K562 (cell line): ENCODE measurements around the gene CYP2A6. TPM values are rescaled to one million over a fixed set of nuclear protein-coding genes. Genes with fewer than 3 reads are reported as not detected.
"Not testable (repeated sequence)": the region's sequence is repeated elsewhere in the genome, so short reads cannot be mapped to it uniquely, and the experiment has no call there.

Source experiments
- ADNP ChIP-seq: fragments of 200-800 bp; sonication (Bioruptor generic); IDR thresholded peaks from 2 replicates; pipeline ENCODE4 v1.6.1; 2016; ENCODE audit warnings: missing genetic modification characterization, missing compliant biosample characterization
- ATF1 ChIP-seq, 2 experiments: fragments of 450-650 bp in 1 of 2; IDR thresholded peaks; 2 replicates each; pipeline ENCODE4 v1.6.1; 2016; ENCODE audit warnings: missing compliant biosample characterization in 1 of 2, missing genetic modification characterization in 1 of 2
- BRD9 ChIP-seq: fragments of 450-650 bp; IDR thresholded peaks from 2 replicates; pipeline ENCODE4 v1.6.1; 2018; ENCODE audit warnings: low read depth; ENCODE audit not compliant: partially characterized antibody
- CCNT2 ChIP-seq: IDR thresholded peaks from 2 replicates; pipeline ENCODE4 v1.6.1; 2011; ENCODE audit warnings: borderline replicate concordance, low read depth, mild to moderate bottlenecking, moderate library complexity, mixed read lengths, low read length; ENCODE audit not compliant: insufficient read length; ENCODE audit errors: extremely low read depth
- DACH1 ChIP-seq: fragments of 450-650 bp; IDR thresholded peaks from 2 replicates; pipeline ENCODE4 v1.6.1; 2018; ENCODE audit not compliant: partially characterized antibody
- ESRRA ChIP-seq: fragments of 450-650 bp; IDR thresholded peaks from 2 replicates; pipeline ENCODE4 v1.6.1; 2014; ENCODE audit warnings: low read depth, mild to moderate bottlenecking, moderate library complexity, borderline replicate concordance
- KDM1A ChIP-seq, 2 experiments: fragments of 450-650 bp; IDR thresholded peaks; 2 replicates each; pipeline ENCODE4 v1.6.1; 2016; ENCODE audit warnings: mild to moderate bottlenecking in 2 of 2
- NFE2 ChIP-seq: IDR thresholded peaks from 2 replicates; pipeline ENCODE4 v1.6.1; 2014; ENCODE audit warnings: antibody characterized with exemption, low read depth
- NFRKB ChIP-seq: fragments of 450-650 bp; IDR thresholded peaks from 2 replicates; pipeline ENCODE4 v1.6.1; 2016; ENCODE audit warnings: low read depth
- RAD21 ChIP-seq, 2 experiments: fragments of 250-450 bp in 1 of 2; fragments of 450-650 bp in 1 of 2; sonication (Bioruptor Pico) in 1 of 2; formaldehyde crosslinking in 1 of 2; IDR thresholded peaks in 1 of 2; conservative IDR thresholded peaks in 1 of 2; 2 replicates each; pipeline versions ENCODE4 v1.4.0 to v1.8.0; 2020 to 2022; ENCODE audit warnings: mild to moderate bottlenecking in 2 of 2, moderate library complexity in 1 of 2
- RREB1 ChIP-seq: fragments of 250-450 bp; sonication (Bioruptor Pico); IDR thresholded peaks from 2 replicates; pipeline ENCODE4 v1.4.0; 2020
- RUNX1 ChIP-seq: sonication (generic); IDR thresholded peaks from 2 replicates; pipeline ENCODE4 v1.6.1; 2016; ENCODE audit warnings: antibody characterized with exemption, low read depth
- STAT5A ChIP-seq: IDR thresholded peaks from 2 replicates; pipeline ENCODE4 v1.6.1; 2012; ENCODE audit warnings: low read length, inconsistent platforms, borderline replicate concordance
- TRIM24 ChIP-seq, 2 experiments: fragments of 450-650 bp; IDR thresholded peaks; 2 replicates each; pipeline ENCODE4 v1.6.1; 2016
- ZBTB17 ChIP-seq: fragments of 450-650 bp; formaldehyde crosslinking; IDR thresholded peaks from 2 replicates; pipeline ENCODE4 v1.4.0; 2020; ENCODE audit warnings: mild to moderate bottlenecking
- polyA plus RNA-seq, 8 experiments: library from polyadenylated mRNA; depleted of rRNA in 4 of 8; stranded (reverse) in 5 of 8; unstranded in 3 of 8; fragments of >200 nt; fragmentation: Nextera tagmentation in 2 of 8; fragmentation: Illumina TruSeq in 1 of 8; extraction: Ambion mirVana in 2 of 8; extraction: Trizol in 1 of 8; gene quantifications; 2 replicates each; pipeline versions ENCODE4 v1.2.1 to v1.2.3, GENCODE V29; 2011 to 2014; ENCODE audit warnings: inconsistent platforms in 1 of 8, missing spikeins in 1 of 8
- total RNA-seq, 7 experiments: library from RNA; depleted of rRNA in 6 of 7; stranded (reverse); fragments of >200 nt in 6 of 7; fragmentation: Illumina TruSeq in 2 of 7; extraction: Trizol in 2 of 7; gene quantifications; 2 replicates each; pipeline versions ENCODE4 v1.2.1 to v1.2.3, GENCODE V29; 2011 to 2021; ENCODE audit warnings: low replicate concordance in 1 of 7
- TF ChIP-seq, protein P1 (sequence below): fragments of 250-450 bp; sonication (Bioruptor Pico); IDR thresholded peaks from 2 replicates; pipeline ENCODE4 v1.4.0; 2020; ENCODE audit warnings: borderline replicate concordance
- TF ChIP-seq, protein P2 (sequence below), 2 experiments: fragments of 200-800 bp in 1 of 2; sonication (Bioruptor generic) in 1 of 2; sonication (generic) in 1 of 2; formaldehyde crosslinking in 1 of 2; IDR thresholded peaks in 1 of 2; conservative IDR thresholded peaks in 1 of 2; 2 replicates each; pipeline versions ENCODE4 v1.5.0 to v1.6.1; 2016 to 2020; ENCODE audit warnings: missing compliant biosample characterization in 1 of 2, missing genetic modification characterization in 1 of 2, missing genetic modification reagents in 1 of 2

CYP2A6 gene
- total and polyA plus RNA-seq, 9 of the 15 experiments (the other 6 are each of a cell fraction or from before 2014, with no cell fraction given) = 0.31 TPM; not detected in 8

- TF ChIP-seq DACH1 (peak; percentile 8), TRIM24 (IDR thresholded peaks at IDR 0.05) (peak; percentile 81 to 92; a peak in 3 of 4 replicates), NFE2 (peak; percentile 67), BRD9 (peak; percentile 86), RUNX1 (peak; percentile 88), KDM1A (IDR thresholded peaks at IDR 0.05) (peak; percentile 94 to 97), STAT5A (peak; percentile 71), RREB1 (CRISPR knock-in tag) (peak; percentile 85; the same call in 1 of the 2 replicates), ADNP (tag) (peak; percentile 48; the same call in 1 of the 2 replicates), ZBTB17 (CRISPR knock-in tag) (peak; percentile 84), ESRRA (peak; percentile 92; the same call in 1 of the 2 replicates), RAD21 (CRISPR knock-in tag; conservative IDR thresholded peaks at IDR 0.05 in 1 of 2, IDR thresholded peaks at IDR 0.05 in 1 of 2) (peak; percentile 43 to 47), CCNT2 (peak; percentile 58), NFRKB (peak; percentile 52; the same call in 1 of the 2 replicates), ATF1 (tag; IDR thresholded peaks at IDR 0.05) (peak; percentile 59; the same call in 1 of the 2 replicates)
- TF ChIP-seq, protein P1, sequence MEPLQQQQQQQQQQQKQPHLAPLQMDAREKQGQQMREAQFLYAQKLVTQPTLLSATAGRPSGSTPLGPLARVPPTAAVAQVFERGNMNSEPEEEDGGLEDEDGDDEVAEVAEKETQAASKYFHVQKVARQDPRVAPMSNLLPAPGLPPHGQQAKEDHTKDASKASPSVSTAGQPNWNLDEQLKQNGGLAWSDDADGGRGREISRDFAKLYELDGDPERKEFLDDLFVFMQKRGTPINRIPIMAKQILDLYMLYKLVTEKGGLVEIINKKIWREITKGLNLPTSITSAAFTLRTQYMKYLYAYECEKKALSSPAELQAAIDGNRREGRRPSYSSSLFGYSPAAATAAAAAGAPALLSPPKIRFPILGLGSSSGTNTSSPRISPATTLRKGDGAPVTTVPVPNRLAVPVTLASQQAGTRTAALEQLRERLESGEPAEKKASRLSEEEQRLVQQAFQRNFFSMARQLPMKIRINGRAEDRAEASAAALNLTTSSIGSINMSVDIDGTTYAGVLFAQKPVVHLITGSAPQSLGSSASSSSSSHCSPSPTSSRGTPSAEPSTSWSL = 0 out of 2 replicates have a peak, but pooled peaks have one; percentile 20
- TF ChIP-seq, protein P2, sequence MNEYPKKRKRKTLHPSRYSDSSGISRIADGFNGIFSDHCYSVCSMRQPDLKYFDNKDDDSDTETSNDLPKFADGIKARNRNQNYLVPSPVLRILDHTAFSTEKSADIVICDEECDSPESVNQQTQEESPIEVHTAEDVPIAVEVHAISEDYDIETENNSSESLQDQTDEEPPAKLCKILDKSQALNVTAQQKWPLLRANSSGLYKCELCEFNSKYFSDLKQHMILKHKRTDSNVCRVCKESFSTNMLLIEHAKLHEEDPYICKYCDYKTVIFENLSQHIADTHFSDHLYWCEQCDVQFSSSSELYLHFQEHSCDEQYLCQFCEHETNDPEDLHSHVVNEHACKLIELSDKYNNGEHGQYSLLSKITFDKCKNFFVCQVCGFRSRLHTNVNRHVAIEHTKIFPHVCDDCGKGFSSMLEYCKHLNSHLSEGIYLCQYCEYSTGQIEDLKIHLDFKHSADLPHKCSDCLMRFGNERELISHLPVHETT (CRISPR knock-in tag; conservative IDR thresholded peaks at IDR 0.05 in 1 of 2, IDR thresholded peaks at IDR 0.05 in 1 of 2) = peak in 1 of 2 experiments; percentile 91; a peak in 2 of 4 replicates
- TF ChIP-seq ATF1 (CRISPR knock-in tag; IDR thresholded peaks at IDR 0.05) = not testable (repeated sequence)
These were observed 27.3 kb downstream of the CYP2A6 start (continued) for GRCh38 chr19:40822704-40823553.
